Gastrocnemius medialis (tissue), 4 donors: ENCODE results near the gene DAPL1. TPM values are rescaled to one million over a fixed set of nuclear protein-coding genes. Genes with fewer than 3 reads are reported as not detected.

Experiments
- ATAC-seq, 2 donors: fragments of 150-250 bp; one replicate each; pipeline ENCODE4 v1.9.1; 2016
- DNase-seq, 2 donors: peaks; one replicate each; pipeline ENCODE4 v3.0.0-alpha.2; 2019
- H3K27ac ChIP-seq, 4 donors: fragments of 200-600 bp; sonication (generic); 1 replicate in 1 of 4; 2 replicates in 3 of 4; pipeline ENCODE4 v1.5.1; 2016 to 2018; ENCODE audit warnings: mild to moderate bottlenecking in 2 of 4, moderate library complexity in 1 of 4
- H3K27me3 ChIP-seq, 3 donors: fragments of 200-600 bp; sonication (generic) in 2 of 3; 1 replicate in 1 of 3; 2 replicates in 2 of 3; pipeline versions ENCODE4 v1.5.1 to v1.6.0; 2016 to 2019; ENCODE audit warnings: mild to moderate bottlenecking in 1 of 3, moderate library complexity in 1 of 3
- H3K36me3 ChIP-seq, 2 donors: fragments of 200-600 bp; sonication (generic) in 1 of 2; one replicate each; pipeline ENCODE4 v1.5.1; 2017 to 2018
- H3K4me1 ChIP-seq, 2 donors: fragments of 200-600 bp; sonication (generic) in 1 of 2; one replicate each; pipeline ENCODE4 v1.5.1; 2016 to 2017; ENCODE audit warnings: mild to moderate bottlenecking in 2 of 2
- H3K4me3 ChIP-seq, 4 donors: fragments of 200-600 bp; sonication (generic) in 3 of 4; 1 replicate in 1 of 4; 2 replicates in 3 of 4; pipeline ENCODE4 v1.5.1; 2016 to 2019; ENCODE audit warnings: mild to moderate bottlenecking in 2 of 4
- H3K9me3 ChIP-seq, 3 donors: fragments of 200-600 bp; sonication (generic) in 2 of 3; 1 replicate in 1 of 3; 2 replicates in 2 of 3; pipeline ENCODE4 v1.5.1; 2016 to 2019
- POLR2A ChIP-seq, 2 donors: fragments of 450-650 bp; IDR thresholded peaks; one replicate each; pipeline ENCODE4 v1.6.1; 2017; ENCODE audit warnings: antibody characterized with exemption in 2 of 2, mild to moderate bottlenecking in 2 of 2, moderate library complexity in 2 of 2
- in situ Hi-C, 4 donors: fragments of 200-750 bp; cut with MboI; loops; one replicate each; pipeline versions ENCODE4 v1.15.0 to v1.8.0; 2017; ENCODE audit warnings: low sequenced_read_pairs in 4 of 4
- intact Hi-C: fragments of 100-400 bp; cut with DNase I; formaldehyde crosslinking; loops from one replicate; pipeline ENCODE4 v1.15.1; 2023; ENCODE audit warnings: low total_unique reads
- total RNA-seq, 4 donors: library from RNA; depleted of rRNA; stranded (reverse); fragments of >200 nt; gene quantifications; one replicate each; pipeline versions ENCODE4 v1.1.0 to v1.2.3, GENCODE V29; 2016
- TF ChIP-seq, protein P1 (sequence below), 5 experiments: fragments of 450-650 bp in 3 of 5; fragments of 200-600 bp in 2 of 5; sonication (generic) in 2 of 5; IDR thresholded peaks in 4 of 5; conservative IDR thresholded peaks in 1 of 5; 1 replicate in 4 of 5; 2 replicates in 1 of 5; pipeline ENCODE4 v1.5.1; 2016 to 2019; ENCODE audit warnings: antibody characterized with exemption in 5 of 5, mild to moderate bottlenecking in 3 of 5, moderate library complexity in 3 of 5

Gene DAPL1
- total RNA-seq, 4 donors from 2014 or later = not detected

DNA sequence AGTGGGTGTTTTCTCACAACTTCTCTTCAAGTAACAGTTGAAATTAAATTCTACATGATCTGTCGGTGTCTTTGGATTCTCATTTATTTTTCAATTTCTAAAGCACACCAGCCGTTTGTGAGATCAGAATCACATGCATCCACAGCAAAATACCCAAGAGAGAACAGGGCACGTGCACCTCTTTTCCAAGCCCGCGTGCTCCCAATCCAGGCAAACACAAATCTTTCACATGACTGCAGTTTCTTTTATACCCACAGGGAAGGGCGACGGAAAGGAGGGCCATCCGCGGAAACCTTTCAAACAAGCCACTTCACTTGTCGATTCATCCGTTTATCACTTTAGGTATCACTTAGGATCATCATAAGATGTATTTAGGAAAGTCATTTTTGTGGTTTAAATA, 13.0 kb upstream of the DAPL1 start:
- Histone ChIP-seq H3K9me3 (no peaks in the 10 kb centered on the region), H3K36me3 (no peaks in the 10 kb centered on the region), H3K4me3 (no peak overlapping the region), H3K27me3 (no peaks in the 10 kb centered on the region), H3K27ac (no peak overlapping the region), H3K4me1 (no peaks in the 10 kb centered on the region)
- TF ChIP-seq POLR2A (IDR thresholded peaks at IDR 0.05) = no peak
- TF ChIP-seq, protein P1, sequence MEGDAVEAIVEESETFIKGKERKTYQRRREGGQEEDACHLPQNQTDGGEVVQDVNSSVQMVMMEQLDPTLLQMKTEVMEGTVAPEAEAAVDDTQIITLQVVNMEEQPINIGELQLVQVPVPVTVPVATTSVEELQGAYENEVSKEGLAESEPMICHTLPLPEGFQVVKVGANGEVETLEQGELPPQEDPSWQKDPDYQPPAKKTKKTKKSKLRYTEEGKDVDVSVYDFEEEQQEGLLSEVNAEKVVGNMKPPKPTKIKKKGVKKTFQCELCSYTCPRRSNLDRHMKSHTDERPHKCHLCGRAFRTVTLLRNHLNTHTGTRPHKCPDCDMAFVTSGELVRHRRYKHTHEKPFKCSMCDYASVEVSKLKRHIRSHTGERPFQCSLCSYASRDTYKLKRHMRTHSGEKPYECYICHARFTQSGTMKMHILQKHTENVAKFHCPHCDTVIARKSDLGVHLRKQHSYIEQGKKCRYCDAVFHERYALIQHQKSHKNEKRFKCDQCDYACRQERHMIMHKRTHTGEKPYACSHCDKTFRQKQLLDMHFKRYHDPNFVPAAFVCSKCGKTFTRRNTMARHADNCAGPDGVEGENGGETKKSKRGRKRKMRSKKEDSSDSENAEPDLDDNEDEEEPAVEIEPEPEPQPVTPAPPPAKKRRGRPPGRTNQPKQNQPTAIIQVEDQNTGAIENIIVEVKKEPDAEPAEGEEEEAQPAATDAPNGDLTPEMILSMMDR (IDR thresholded peaks at IDR 0.05 in 4 of 5, conservative IDR thresholded peaks at IDR 0.05 in 1 of 5) = no peak
- DNase-seq (no peak), ATAC-seq (no peak)
- intact Hi-C loops = no loop called here
- in situ Hi-C loops = no loop called here

DNA sequence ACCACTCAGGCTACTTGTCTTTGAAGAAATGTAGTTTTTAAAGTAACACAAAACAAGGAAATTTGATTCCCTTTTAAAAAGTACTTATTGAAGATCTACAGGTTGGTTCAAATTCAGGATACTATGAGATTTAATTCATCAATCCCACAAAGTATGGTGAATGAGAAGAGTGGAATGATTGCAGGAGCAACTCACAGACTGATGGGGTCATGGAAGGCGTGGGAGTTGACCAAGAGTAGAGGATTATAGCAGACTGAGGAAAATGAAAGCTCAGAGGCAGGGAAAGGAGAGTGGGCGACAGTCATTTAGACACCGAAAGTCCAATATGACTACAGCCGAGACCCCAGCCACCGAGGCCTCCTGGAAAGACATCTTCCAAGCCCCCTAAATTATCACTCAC, 12.5 kb upstream of the DAPL1 start:
- in situ Hi-C loops (no loop called here), intact Hi-C loops (no loop called here)
- Histone ChIP-seq H3K36me3 (no peaks in the 10 kb centered on the region), H3K9me3 (no peaks in the 10 kb centered on the region), H3K27me3 (no peaks in the 10 kb centered on the region), H3K4me1 (no peaks in the 10 kb centered on the region), H3K27ac (no peak overlapping the region), H3K4me3 (no peak overlapping the region)
- ATAC-seq = no peak
- TF ChIP-seq, protein P1 (IDR thresholded peaks at IDR 0.05 in 4 of 5, conservative IDR thresholded peaks at IDR 0.05 in 1 of 5) = no peak
- no peak for TF ChIP-seq POLR2A (IDR thresholded peaks at IDR 0.05)
- no peak for DNase-seq

DNA sequence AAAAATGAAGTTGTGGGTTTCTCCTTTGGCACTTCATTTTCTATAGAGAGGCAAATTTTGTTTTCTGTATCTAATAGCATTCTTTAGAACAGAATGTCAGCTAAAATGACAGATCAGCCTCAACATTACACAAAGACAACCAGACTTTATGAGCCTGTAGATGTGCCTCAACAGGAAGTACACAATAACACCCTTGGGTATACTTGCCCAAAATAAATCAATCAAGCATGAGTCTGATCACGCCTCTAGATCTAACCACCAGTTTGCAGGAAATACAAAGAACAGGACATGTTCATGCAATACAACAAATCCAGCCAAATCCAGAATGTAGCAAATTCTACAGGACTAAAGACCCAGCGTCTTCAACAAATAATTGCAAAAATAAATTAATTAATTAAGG, 11.2 kb upstream of the DAPL1 start:
- Histone ChIP-seq H3K36me3 (no peaks in the 10 kb centered on the region), H3K27me3 (no peaks in the 10 kb centered on the region), H3K9me3 (no peaks in the 10 kb centered on the region), H3K4me3 (no peak overlapping the region), H3K4me1 (no peaks in the 10 kb centered on the region), H3K27ac (no peak overlapping the region)
- TF ChIP-seq, protein P1 (IDR thresholded peaks at IDR 0.05 in 4 of 5, conservative IDR thresholded peaks at IDR 0.05 in 1 of 5) = no peak
- no peak for TF ChIP-seq POLR2A (IDR thresholded peaks at IDR 0.05)
- DNase-seq (no peak), ATAC-seq (no peak)
- in situ Hi-C loops = no loop called here
- intact Hi-C loops = no loop called here

DNA sequence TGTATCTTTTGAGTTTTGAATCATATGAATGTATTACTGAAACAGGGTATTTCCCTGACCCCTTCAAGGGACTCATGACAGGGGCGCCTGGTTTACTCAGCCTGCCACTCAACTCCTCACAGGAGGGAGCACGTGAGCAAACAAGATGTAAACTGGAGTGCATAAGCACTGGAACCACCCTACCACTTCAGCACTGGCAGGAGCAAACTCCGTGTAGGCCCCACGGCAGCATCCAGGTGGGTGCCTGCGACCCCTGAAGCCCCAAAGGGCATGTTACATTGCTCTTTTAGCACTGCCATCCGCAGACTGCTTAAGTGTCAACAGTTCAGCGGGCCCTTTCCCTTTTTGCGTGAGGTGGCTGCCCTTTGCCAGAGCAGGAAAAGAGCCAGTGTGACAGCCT, 8.2 kb upstream of the DAPL1 start:
- ATAC-seq = no peak

DNA sequence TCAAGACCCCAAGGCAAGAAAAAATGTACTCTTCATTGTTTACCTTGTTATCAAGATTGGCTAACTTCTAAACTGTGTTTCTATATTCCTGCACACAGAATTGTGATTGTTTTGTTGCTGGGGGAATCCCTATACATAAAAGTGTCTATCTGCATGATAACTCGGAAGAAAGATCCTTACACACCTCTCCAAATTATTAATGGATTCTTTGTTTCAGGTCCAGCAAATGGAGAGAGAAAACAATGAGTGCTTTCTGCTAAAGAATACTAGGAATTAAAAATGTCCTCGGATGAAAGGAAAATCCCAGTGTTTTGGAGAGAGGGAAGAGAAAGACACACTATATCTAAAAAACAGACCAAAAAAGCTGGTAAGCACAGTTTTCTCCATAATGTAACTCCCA, 6.2 kb upstream of the DAPL1 start:
- Histone ChIP-seq H3K36me3 (no peaks in the 10 kb centered on the region), H3K4me1 (no peaks in the 10 kb centered on the region), H3K4me3 (no peak overlapping the region), H3K27ac (no peak overlapping the region), H3K27me3 (no peaks in the 10 kb centered on the region), H3K9me3 (no peaks in the 10 kb centered on the region)
- DNase-seq (no peak), ATAC-seq (no peak)
- intact Hi-C loops (no loop called here), in situ Hi-C loops (no loop called here)
- TF ChIP-seq, protein P1 (IDR thresholded peaks at IDR 0.05 in 4 of 5, conservative IDR thresholded peaks at IDR 0.05 in 1 of 5) = no peak
- no peak for TF ChIP-seq POLR2A (IDR thresholded peaks at IDR 0.05)

More for the DNA sequence above, 8.2 kb upstream of the DAPL1 start:
- TF ChIP-seq, protein P1 (IDR thresholded peaks at IDR 0.05 in 4 of 5, conservative IDR thresholded peaks at IDR 0.05 in 1 of 5) = no peak
- TF ChIP-seq POLR2A (IDR thresholded peaks at IDR 0.05) = no peak
- DNase-seq = no peak
- in situ Hi-C loops (no loop called here), intact Hi-C loops (no loop called here)
- no peaks in the 10 kb centered on the region for H3K4me1 ChIP-seq
- no peaks in the 10 kb centered on the region for H3K36me3 ChIP-seq
- no peak overlapping the region for H3K4me3 ChIP-seq
- H3K27ac ChIP-seq = no peak overlapping the region
- H3K27me3 ChIP-seq = no peaks in the 10 kb centered on the region
- H3K9me3 ChIP-seq = no peaks in the 10 kb centered on the region
